GM23248 (cell line): ENCODE data around the gene SMCHD1.

Experiments
- EZH2 ChIP-seq: fragments of 200-600 bp; sonication (generic); IDR thresholded peaks from 2 replicates; pipeline ENCODE4 v1.6.1; 2018; ENCODE audit warnings: antibody characterized with exemption, mild to moderate bottlenecking; ENCODE audit not compliant: insufficient read depth, poor library complexity, severe bottlenecking
- EZH2phosphoT487 ChIP-seq: fragments of 200-600 bp; sonication (generic); IDR thresholded peaks from 2 replicates; pipeline ENCODE4 v1.6.1; 2018; ENCODE audit warnings: antibody characterized with exemption, moderate library complexity, mild to moderate bottlenecking, low read depth; ENCODE audit not compliant: insufficient read depth

DNA sequence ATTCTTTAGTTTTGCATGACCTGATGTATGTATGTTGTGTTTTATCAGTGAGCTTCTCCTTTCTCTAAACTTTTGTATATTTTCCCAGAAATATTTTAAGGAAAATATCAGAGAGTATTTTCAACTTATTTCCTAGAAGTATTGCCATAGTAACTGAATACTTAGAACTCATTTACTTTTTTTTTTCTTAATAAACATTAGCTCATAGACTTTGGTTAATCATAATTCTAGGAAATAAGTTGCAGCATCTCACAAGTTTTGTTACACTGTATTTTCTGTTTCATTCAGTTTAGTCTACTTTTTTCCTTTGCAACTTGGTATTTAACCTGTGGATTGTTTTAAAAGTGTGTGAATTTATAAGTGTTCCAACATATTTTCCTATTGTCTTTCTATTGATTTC, 27.5 kb downstream of the SMCHD1 start:
- TF ChIP-seq EZH2 (no peak), EZH2phosphoT487 (no peak)
